Upper lobe of left lung (tissue), 4 donors: ENCODE results near the gene S100A12.

Experiments
- EP300 ChIP-seq, 4 donors: sonication (generic); formaldehyde crosslinking; IDR thresholded peaks; one replicate each; pipeline ENCODE4 v1.5.1; 2017; ENCODE audit warnings: antibody characterized with exemption in 4 of 4, control low read depth in 2 of 4
- POLR2A ChIP-seq, 4 donors: fragments of 450-650 bp; IDR thresholded peaks; one replicate each; pipeline ENCODE4 v1.5.1; 2016 to 2017; ENCODE audit warnings: antibody characterized with exemption in 4 of 4, mild to moderate bottlenecking in 2 of 4
- TF ChIP-seq, protein P1 (sequence below), 6 experiments: fragments of 450-650 bp in 4 of 6; fragments of 200-600 bp in 2 of 6; sonication (generic) in 2 of 6; IDR thresholded peaks; one replicate each; pipeline ENCODE4 v1.5.1; 2016 to 2019; ENCODE audit warnings: antibody characterized with exemption in 6 of 6

- TF ChIP-seq, protein P1, sequence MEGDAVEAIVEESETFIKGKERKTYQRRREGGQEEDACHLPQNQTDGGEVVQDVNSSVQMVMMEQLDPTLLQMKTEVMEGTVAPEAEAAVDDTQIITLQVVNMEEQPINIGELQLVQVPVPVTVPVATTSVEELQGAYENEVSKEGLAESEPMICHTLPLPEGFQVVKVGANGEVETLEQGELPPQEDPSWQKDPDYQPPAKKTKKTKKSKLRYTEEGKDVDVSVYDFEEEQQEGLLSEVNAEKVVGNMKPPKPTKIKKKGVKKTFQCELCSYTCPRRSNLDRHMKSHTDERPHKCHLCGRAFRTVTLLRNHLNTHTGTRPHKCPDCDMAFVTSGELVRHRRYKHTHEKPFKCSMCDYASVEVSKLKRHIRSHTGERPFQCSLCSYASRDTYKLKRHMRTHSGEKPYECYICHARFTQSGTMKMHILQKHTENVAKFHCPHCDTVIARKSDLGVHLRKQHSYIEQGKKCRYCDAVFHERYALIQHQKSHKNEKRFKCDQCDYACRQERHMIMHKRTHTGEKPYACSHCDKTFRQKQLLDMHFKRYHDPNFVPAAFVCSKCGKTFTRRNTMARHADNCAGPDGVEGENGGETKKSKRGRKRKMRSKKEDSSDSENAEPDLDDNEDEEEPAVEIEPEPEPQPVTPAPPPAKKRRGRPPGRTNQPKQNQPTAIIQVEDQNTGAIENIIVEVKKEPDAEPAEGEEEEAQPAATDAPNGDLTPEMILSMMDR (IDR thresholded peaks at IDR 0.05): no peak
- TF ChIP-seq EP300 (IDR thresholded peaks at IDR 0.05) (no peak), POLR2A (IDR thresholded peaks at IDR 0.05) (no peak)
These were observed 18.9 kb downstream of the S100A12 start for GRCh38 chr1:153356392-153357075.
